RKO (cell line): ENCODE data around the gene CCL27.
A peak's percentile ranks its signal among the peaks of the same experiment; 100 is the strongest.

ENCODE experiments used
- DNase-seq: peaks from one replicate; pipeline ENCODE4 v3.0.0-alpha.2; 2016; ENCODE audit warnings: low spot score

The CCL27 gene

DNA sequence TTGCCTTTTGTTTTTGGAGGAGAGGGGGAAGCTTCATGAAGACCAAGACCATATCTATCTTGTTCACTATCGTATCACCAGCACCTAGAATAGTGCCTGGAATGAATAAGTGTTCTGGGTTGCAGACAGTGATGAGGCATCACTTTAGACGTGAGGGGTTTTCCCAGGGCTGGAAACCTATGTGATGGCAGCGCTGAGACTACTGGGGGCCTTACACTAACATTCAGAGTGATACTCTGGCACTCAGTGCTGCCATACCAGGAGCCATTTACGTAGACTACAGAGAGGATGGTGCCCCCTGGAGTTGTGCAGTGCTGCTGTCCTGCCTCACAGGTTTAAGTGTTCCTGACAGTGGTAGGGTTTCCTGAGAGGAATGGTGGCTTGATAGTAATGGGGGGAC is 21.7 kb upstream of the CCL27 start:
- no peak for DNase-seq

DNA sequence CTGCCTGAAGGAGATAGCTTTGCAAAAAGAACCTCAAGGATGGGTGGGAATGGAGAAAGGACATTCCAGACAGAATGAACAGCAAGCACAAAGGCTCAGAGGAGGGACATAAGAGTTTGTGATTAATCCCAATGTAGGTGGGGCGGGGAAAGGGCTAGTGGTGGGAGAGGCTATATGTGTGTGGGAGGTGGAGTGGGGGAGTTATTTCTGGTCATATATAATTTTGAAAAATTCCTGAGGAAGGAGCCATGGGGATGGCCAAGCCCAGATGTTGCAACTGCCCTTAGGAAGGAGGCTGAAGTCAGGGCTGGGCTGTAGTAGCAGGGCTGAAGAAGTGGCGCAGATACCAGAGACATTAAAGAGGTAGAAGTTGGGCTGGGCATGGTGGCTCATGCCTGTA is 13.4 kb upstream of the CCL27 start:
- DNase-seq, result no peak

DNA sequence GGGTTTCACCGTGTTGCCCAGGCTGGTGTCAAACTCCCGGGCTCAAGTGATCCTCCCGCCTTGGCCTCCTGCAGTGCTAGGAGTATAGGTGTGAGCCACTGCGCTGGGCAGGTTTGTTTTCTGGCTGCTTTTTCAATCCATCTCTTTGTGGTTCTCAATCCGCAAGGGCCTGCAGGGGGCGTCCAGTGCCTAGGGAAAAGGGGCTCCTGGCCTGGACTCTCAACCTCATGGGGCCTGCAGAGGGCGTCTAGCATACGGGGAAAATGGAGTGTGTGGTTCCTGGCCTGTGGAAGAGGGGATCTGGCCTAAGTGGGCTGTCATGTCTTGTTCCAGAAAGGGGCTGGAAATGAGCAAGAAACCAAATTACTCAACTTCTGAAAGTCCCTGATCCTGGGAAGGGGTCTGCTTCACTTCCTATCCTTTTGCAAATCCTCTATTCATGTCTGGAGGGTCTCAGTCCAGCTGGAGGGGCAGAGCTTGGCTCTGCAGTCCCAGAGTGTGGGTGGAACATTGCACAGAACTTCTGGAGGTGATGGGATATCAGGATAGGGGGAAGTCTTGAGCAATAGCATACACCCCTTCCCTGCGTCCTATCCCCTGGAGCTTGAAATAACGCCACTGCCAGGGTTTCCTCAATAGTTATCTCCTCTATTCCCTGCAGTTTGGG is 12.7 kb upstream of the CCL27 start:
- peak; percentile 82 for DNase-seq

DNA sequence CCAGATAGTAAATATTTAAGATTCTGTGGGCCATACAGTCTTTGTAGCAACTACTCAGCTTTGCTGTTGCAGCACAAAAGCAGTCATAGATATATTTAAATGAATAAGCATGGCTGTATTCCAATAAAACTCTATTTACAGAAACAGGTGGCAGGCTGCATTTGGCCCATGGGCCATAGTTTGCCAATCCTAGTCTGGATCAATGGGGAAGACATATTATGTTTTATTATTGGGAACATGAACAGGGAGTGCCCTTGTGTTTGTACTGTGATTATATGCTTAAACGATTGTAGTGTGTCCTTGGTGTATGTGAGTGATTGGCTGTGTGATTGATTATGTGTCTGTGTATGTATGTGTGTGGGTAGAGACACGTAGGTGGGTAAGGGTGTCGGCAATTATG is 12.0 kb upstream of the CCL27 start:
- DNase-seq, result no peak

DNA sequence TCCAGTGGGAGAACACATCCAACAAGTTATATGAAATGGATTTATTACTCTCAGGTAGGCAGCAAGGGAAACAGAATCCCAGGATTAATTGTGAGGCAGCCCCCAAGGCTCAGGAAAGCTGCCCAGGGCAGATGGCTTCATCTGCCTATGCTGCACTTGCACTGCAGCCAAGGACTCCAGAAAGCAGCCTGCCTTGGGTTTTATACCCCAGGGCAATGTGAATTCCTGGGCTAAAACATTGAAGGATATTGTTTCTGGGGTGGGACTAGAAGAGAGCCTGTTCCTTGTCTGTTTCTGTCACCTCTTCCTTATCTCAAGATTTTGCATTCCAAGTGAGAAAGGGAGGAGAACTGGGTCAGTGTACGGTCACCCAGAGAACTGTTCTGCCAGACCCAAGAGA is 8.8 kb upstream of the CCL27 start:
- no peak for DNase-seq

DNA sequence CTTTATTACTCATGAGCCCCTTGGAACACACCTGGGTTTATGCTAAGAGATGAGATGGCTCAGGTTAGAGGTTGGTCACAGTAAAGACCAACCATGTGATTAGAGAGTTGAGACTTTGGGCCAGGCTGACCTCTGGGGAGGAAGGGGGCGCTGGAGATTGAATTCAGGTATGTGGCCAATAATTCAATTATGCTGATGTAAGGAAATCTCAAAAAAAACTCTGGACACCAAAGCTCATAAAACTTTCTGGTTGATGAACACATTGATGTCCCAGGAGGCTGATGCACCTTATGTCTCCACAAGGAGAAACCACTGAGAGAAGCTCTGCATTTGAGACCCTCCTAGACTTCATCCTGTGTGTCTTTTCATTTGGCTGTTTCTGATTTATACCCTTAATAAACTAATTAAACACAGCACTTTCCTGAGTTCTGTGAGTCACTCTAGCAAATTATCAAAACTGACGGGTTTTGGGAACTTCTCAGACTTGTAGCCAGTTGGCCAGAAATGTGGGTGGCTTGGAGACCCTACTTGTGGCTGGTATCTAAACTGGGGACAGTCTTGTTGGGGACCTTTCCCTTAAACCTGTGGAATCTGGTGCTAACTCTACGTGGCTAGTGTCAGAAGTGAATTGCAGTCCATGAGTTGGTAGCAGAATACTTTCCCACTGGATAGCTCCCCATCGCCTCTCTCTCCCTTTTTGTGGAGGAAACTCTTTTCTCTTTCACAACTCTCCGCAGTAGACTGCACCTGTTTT is 7.5 kb upstream of the CCL27 start:
- no peak for DNase-seq

DNA sequence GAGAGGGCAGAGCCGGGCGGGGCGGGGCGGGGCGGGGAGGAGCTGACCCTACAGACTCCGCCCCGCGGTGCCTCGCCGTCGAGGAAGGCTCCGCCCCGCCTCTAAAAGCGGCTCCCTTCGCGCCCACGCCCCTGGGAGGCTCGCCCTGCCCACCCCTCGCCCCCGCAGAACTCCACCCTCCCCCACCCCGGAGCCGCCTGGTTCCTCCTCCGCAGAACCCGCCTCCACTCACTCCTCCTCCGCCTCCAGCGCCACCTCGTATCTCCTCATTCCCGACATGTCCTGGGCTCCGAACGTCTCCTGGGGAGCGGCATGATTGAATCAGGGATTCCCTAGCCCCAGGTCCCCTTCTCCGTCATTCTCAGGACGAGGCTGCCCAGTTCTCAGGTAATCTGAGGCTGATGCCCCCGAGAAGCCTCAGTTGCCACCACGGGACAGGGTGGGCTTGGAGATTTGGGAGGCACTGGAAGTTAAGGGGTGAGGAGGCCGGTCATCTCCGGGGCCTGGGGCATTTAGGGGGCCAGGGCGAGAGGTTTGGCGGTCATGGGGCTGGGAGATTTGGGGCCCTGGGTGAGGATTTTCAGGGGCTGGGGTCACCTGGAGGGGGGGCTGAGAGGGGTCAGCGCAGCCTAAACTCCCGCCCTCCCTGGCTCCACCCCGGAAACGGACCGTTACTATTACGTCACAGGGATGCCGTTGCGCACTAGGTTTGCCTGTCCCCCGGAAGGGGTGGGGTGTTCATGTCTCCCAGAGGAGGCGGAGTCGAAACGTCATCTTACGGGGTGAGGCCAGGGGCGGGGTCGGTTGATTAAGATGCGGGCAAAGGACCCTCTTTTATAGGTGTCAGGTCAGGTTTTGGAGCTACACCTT is 3.2 kb upstream of the CCL27 start:
- no peak for DNase-seq

DNA sequence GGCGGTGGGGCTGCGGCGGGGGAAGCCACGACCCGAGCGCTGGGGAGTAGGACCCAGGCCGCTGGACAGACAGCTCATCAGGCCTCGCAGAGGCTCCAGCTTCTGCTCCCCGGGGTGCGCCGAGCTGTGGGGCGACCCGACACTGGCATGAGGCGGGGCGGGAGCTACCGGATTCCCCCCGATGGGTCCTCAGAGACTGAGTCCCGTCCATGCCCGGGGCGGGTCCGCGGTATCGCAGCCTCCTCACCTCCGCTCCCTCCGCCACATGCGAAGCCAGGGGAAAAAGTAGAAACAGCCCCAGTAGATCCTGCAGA is 2.6 kb upstream of the CCL27 start:
- DNase-seq, result no peak

DNA sequence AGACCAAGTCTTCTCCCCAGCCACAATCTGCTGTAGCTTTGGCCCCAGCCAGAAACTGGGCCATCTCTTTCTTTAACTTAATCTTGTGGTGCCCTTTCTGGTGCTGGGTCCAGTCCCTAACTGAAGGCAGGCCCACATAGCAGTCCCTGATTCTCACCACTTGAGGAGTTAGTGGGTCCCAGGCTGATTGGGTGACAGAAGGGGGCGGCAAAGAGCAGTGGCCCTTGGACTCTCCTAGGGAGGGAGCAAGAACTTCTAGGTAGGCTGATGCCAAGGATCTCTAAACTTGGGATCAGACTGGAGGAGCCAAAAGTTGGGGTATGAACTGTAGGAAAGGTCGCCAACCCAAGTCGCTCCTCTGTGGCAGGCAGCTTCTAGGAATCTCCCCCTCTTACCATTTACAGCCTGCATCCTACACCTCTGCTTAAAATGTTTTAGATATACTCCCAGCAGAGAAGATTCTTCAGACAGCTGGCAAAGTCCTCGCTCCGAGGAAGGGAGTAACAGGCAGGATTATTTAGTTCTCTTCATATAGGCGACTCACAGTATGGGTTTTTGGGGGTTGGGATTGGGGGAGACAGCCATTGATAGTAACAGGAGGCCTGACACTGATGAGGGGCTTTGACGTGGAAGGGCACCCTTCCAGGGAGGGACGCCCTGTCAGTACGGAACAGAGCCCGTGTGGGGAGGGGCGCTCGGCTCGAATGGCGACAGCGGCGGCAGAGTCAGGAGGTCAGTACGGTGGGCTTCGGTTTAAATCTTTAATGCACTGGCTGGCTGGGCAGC is 2.0 kb upstream of the CCL27 start:
- DNase-seq, result peak; percentile 15

DNA sequence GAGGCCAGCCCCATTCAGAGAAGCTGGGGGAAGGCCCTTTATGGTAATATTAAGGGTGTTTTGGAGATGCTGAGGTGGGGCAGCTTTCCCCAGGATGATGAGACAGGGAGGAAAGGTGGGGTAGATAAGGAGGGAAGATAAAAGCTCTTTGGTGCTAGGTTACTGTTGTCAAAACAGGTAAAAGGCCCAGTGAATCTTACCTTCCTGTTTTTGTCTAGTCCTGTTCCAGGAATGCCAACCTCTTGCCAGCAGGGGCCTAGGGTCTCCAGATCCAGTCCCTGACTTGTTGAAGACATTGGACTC is 797 bp upstream of the CCL27 start:
- DNase-seq, result no peak

DNA sequence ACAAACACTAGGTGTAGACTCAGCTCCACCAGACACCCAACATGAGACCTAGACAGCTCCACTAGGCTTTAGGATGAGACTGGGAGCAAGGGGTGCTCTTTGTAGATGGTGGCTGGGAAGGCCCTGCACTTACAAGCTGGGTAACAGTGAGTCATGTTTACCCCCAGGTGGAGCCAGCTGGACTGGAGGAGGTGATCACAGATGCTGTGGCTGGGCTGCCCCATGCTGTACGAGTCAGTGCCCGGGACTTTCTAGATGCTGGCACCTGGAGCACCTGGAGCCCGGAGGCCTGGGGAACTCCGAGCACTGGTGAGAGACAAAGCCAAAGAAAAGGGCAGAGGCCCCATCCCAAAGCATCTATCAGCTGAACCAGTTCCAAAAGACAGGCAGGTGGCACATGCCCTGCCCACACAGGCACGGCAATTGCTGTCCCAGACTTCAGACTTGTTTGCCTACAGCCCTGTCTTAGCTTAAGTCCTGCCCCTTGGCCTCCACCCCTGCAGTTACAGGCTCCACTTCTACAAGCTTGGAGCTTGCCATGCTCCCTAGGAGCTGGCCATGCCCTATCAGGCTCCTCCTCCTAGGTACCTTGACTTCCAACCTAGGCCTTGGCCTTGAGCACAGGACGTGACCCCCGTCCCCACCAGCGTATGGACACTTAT is 2.7 kb downstream of the CCL27 start:
- DNase-seq, result no peak

DNA sequence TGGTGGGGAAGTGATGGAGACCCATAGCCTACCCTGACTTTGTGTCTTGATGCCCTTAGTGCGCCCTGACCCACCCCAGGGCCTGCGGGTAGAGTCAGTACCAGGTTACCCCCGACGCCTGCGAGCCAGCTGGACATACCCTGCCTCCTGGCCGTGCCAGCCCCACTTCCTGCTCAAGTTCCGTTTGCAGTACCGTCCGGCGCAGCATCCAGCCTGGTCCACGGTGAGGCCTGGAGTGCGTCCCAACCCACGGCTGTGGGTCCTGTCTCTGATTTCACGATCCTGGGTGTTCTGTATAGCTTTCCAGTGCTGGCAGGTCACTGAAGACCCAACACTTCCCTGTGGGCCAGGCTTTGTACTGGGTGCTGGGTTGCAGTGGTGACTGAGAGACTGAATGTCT is 4.0 kb downstream of the CCL27 start:
- no peak for DNase-seq

DNA sequence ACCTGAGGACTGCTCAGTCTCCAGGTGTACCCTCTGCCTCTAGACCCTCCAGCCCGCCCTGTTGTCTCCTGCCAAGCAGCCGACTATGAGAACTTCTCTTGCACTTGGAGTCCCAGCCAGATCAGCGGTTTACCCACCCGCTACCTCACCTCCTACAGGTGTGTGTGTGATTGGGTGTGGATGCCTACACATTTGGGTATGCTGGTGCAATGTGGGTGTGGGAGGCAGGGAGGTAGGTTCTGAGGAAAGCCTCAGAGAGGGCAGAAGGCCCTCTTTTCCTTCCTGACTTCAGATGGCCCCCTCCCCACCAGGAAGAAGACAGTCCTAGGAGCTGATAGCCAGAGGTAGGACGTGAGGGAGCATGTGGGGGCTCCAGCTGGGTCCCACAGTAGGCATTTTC is 5.5 kb downstream of the CCL27 start:
- DNase-seq, result no peak

DNA sequence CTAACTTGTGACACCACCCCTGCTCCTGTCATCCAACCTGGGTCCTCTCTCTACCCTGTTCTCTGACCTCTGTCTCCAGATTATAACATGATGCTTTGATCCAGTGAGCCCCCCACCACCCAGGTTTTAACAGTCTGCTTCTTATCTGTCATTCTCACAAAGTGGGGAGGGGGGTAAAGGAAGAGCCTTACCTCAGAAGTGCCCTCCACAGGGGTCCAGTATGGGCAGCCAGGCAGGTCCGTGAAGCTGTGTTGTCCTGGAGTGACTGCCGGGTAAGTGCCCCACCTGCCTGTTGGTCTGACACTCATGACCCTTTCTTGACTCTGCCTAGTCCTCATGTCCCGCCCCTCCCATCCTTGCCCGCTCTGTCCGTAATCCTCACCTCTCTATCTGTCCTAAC is 7.1 kb downstream of the CCL27 start:
- no peak for DNase-seq

DNA sequence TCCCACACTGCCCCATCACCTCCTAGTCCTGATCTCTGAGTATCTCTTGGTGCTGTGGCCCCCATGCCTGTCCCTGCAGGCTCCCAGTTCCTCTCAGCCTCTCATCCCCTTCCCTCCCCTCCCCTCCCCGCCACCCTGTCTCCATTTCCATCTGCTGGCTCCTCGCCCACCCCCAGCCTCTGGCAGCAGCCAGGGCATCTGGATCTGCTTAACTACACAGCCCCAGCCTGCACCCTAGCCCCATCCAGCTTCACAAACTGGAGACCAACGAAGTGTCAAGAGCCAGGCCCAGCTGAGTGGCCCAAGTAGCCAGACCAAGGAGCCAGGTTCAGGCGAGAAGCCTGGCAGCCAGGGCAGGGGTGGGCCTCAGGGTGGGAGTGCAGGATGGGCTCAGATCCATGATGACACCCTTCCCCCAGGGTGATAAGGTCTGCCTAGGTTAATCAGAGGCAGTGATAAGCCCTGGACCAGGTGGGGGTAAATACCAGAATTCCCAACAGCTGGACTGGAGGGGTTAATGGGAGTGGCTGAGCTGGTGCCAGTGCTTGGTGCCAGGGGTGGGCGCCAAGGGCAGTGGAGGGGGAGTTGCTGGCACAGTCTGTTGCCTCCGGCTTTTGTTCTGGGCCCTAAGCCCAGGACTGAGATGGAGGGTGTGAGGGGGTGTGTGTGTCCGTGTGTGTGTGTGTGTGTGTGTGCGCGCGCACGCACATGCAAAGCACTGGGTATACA is 8.0 kb downstream of the CCL27 start:
- no peak for DNase-seq

DNA sequence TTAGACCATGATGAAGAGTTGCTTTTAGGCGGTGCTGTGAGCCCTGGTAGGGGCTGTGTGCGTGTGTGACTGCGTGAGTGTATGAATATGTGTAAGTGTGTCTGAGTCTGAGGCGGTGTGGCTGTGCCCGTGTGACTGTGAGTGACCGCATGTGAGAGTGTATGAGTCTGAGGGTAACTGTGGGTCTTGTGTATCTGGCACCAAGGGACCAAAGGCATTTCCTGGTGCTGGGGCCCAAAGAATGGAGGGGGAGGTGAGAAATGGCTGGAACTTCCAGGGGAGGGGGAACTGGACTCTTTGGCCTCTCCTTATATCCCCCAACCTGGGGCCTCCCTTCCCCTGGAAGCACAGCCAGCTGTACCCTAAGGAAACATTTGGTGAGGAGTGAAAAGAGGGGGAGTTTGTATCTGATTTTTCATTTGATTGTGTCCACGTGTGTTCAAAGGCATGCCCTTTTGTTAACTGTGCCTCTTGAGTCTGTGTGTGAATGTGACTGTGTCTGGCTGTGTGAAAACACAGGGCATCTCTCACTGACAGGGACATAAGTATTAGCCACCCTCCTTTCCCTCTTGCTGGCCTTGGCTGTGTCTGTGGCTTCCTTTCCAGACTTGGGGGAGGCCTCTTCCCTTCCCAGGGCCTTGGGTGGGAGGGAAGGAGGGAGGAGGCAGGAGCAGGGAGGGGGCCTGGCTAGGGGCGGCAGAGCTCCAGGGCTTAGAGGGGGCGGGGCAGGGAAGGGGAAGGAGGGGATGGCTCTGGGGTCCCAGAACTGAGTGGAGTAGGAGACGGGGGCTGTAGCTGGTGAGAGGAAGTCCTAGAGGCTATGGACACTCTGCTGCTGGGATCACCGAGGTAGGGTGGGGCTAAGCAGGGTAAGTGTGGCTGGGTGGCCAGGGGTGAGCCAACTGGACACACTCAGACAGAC is 9.0 kb downstream of the CCL27 start:
- DNase-seq, result no peak

DNA sequence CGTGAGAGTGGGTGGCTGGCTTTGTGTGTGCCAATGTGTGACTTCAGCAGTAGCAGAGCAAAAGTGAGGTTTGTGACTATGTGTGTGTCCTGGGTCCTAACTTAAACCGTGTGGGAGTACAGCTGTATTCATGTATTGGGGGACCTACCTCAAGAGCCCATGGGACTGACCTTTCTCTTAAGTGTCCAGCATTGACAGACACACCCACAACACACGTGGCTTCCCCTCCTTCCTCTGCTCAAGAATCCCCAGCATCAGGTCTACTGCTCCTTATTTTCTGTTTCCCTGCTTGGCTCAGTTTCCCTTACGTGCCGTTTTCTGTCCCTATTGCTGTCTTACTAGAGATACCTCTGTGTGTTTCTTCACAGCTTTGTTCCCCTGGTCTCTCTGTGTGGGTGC is 9.9 kb downstream of the CCL27 start:
- no peak for DNase-seq

DNA sequence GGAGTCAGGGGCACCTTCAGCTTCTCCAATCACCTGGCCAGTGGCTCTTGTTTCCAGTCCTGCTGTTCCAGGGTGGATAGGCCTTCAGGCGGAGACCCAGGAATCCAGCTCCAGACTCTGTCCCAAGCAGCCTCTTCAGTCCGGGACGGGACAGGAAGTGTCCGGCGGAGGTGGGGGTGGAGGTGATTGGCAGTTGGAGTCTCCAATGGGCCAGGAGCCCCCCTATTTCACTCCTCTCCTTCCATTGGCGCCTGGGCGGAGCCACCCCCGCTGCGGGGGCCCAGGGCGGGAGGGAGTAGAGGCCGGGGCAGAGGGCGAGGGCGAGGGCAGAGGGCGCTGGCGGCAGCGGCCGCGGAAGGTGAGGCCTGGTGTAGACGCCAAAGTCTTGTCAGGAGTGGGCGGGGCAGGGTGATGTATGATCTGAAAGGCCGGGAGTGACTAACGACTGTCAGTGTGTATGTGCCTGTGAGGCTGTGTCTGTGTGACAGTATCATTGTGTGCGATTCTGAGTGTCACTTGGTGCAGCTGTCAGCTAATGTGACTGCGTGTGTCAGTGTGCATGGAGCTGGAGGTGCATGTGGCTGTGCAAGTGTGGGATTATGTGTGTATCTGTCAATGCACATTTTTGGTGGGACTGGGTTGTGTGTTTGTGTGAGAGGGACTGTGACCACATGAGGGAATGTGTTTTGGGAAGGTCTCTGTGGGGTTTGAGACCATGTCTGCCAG is 10.4 kb downstream of the CCL27 start, which contains the start of gene IL11RA:
TSS of gene IL11RA (plus strand) at position 310 of the 726 bp plus-strand sequence. CDS start 3,033 bp downstream, outside the sequence.
- peak; percentile 92 for DNase-seq

DNA sequence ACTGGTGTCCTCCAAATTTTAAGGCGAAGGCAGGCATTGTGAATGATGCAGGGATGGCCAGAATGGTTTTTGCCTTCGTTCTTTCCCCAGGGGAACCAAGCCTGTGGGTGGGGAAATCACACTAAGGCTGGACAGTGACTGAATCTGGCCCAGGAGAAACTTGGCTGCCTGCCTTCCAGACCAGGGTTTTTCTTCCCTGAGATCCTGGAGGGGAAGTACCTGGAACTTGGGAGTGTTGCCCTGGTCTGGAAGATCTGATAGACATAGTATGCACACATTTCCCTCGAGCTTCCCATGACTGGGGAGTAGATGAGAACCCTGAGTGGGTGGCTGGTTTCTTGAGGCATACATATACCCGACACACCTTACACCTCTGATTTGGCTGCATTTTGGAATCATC is 11.1 kb downstream of the CCL27 start:
- DNase-seq, result no peak
